ENCODE results near the gene ZNF419.
"Not testable (repeated sequence)": the region's sequence is repeated elsewhere in the genome, so short reads cannot be mapped to it uniquely, and the experiment has no call there.

DNA sequence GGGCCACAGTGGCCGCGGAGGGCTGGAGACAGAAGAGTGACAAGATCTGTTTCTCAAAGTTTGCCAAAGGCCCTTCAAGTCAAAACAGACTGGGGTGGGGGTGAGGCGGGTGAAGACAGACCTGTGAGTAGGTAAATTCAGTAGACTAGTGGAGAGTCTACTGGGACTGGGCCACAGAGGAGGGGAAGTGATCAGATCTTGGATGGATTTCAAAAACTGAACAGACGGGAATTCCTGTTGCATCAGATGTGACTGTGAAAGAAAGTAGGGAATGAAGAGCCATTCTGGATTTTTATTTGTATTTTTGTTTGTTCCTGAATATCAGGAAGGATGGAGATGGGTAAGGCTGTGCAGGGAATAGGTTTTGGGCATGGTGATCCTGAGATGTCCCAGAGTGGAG is 12.8 kb downstream of the ZNF419 start:
- not testable (repeated sequence) for TF ChIP-seq POLR2A, POLR2AphosphoS5, EP300 (IDR thresholded peaks at IDR 0.05)
- TF ChIP-seq, protein P1, sequence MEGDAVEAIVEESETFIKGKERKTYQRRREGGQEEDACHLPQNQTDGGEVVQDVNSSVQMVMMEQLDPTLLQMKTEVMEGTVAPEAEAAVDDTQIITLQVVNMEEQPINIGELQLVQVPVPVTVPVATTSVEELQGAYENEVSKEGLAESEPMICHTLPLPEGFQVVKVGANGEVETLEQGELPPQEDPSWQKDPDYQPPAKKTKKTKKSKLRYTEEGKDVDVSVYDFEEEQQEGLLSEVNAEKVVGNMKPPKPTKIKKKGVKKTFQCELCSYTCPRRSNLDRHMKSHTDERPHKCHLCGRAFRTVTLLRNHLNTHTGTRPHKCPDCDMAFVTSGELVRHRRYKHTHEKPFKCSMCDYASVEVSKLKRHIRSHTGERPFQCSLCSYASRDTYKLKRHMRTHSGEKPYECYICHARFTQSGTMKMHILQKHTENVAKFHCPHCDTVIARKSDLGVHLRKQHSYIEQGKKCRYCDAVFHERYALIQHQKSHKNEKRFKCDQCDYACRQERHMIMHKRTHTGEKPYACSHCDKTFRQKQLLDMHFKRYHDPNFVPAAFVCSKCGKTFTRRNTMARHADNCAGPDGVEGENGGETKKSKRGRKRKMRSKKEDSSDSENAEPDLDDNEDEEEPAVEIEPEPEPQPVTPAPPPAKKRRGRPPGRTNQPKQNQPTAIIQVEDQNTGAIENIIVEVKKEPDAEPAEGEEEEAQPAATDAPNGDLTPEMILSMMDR (IDR thresholded peaks at IDR 0.05), result not testable (repeated sequence)

All from sigmoid colon (tissue), 4 donors.